ENCODE measurements around the gene USE1.

GRCh38 chr19:17268754-17269153, 53.6 kb downstream of the USE1 start:
- TF ChIP-seq CTCF (IDR thresholded peaks at IDR 0.05) (no peak), POLR2A (IDR thresholded peaks at IDR 0.05) (no peak)
